GM19239 (cell line): ENCODE data around the gene ADARB2.
"Not testable (repeated sequence)": the region's sequence is repeated elsewhere in the genome, so short reads cannot be mapped to it uniquely, and the experiment has no call there.

Experiments used
- DNase-seq: peaks from one replicate; pipeline ENCODE4 v3.0.0; 2011; ENCODE audit warnings: low spot score; ENCODE audit not compliant: insufficient read length
- FAIRE-seq: peaks from 2 replicates; lab custom pipeline; 2011; peaks lifted over from hg19 to GRCh38; lab: Jason Lieb, UNC

ADARB2 gene

GRCh38 chr10:1461016-1461415 is 276.3 kb downstream of the ADARB2 start:
- DNase-seq: no peak
- peak; percentile 35 for FAIRE-seq

GRCh38 chr10:1459664-1460063 is 277.7 kb downstream of the ADARB2 start:
- DNase-seq, FAIRE-seq: not testable (repeated sequence)

- DNase-seq (no peak), FAIRE-seq (no peak)
These were observed 282.4 kb downstream of the ADARB2 start for GRCh38 chr10:1454951-1455350.

DNA sequence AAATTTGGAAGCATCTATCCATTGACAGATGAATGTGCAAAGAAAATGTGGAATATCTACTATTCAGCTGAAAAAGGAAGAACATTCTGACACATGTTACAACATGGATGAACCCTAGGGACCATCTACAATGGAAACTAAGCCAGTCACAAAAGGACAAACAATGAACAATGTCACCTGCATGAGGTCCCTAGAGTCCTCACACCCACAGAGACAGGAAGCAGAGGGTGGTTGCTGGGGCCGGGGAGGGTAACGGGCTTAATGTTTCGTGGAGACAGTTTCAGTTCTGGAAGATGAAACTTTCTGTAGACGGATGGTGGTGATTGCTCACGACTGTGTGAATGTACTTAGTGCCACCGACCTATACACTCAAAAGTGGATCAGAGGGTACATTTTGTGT is 282.9 kb downstream of the ADARB2 start:
- FAIRE-seq (peak; percentile 97), DNase-seq (peak; percentile 76)

DNA sequence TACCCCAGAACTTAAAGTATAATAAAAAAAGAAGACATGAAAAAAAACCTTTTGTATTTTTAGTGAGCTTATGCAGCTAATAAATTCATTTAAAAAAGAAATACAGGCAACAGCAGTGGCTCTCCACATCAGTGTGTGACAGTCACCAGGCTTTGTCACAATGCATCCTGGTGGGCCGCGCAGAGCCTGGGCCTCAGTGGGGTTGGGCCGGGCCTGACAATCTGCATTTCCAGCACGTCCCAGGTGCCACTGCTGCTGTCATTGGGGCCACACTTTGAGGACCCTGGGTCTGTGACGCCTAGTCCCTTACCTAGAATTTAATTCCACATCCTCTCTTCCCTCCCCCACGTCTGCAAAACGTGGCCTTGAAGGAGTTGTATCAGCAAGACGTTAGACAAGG is 284.5 kb downstream of the ADARB2 start:
- FAIRE-seq: no peak
- DNase-seq: no peak

DNA sequence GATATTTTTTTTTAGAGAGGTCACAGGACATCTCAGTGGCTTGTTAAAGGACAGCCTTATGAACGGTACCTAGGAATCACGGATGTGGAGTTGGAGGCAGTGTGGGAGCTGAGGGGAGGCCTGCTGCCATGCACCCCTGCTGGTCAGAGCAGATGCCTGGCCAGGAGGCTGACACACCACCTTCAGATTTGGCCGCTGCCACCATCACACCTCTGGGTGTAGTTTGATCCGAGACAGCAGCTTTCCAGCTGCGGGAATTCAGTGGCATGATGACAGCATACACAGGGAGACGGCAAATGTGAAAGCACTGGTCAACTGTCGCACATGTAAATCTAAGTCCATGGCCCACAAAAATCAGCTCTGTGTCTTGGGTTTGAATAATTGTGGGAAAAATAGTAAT is 285.4 kb downstream of the ADARB2 start:
- no peak for DNase-seq
- no peak for FAIRE-seq

DNA sequence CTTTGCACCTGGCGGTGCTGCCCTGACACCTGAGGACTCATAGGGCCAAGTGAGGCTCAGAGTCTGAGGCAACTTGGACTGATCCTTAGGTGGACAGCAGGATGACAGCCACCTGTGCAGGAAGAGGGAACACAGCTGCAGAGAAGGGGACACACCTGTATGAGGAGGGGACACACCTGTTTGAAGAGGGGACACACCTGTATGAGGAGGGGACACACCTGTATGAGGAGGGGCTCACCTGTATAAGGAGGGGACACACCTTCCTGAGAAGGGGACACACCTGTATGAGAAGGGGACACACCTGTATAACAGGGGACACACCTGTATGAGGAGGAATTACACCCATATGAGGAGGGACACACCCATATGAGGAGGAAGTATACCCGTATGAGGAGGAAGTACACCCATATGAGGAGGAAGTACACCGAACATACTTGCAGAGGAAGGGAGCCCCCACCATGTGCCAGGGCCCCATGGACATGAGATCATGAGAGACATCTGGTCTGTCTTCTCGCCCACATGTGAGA is 285.9 kb downstream of the ADARB2 start:
- DNase-seq (no peak), FAIRE-seq (no peak)

- no peak for FAIRE-seq
These were observed 287.6 kb downstream of the ADARB2 start for GRCh38 chr10:1449572-1450205.

DNA sequence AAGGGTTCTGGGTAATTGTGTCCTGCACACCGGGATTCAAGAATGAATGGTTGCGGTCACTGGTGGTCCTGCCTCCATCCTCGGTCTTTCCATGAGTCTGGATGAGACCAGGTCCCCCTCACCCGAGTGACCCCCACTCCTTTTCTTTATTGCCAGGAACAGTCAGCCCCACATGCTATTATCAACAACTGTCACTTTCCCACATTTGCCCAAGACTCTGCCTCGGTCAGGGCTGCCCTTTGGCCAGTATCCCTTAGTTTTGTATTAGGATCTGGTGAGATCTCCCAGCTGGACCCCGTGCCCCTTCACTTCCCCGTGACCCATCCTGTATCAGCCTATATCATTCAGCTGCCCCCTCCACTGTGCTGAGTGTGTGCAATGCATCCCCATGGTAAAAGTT is 288.3 kb downstream of the ADARB2 start:
- no peak for DNase-seq
- no peak for FAIRE-seq

More at GRCh38 chr10:1449572-1450205, 287.6 kb downstream of the ADARB2 start:
- no peak for DNase-seq

DNA sequence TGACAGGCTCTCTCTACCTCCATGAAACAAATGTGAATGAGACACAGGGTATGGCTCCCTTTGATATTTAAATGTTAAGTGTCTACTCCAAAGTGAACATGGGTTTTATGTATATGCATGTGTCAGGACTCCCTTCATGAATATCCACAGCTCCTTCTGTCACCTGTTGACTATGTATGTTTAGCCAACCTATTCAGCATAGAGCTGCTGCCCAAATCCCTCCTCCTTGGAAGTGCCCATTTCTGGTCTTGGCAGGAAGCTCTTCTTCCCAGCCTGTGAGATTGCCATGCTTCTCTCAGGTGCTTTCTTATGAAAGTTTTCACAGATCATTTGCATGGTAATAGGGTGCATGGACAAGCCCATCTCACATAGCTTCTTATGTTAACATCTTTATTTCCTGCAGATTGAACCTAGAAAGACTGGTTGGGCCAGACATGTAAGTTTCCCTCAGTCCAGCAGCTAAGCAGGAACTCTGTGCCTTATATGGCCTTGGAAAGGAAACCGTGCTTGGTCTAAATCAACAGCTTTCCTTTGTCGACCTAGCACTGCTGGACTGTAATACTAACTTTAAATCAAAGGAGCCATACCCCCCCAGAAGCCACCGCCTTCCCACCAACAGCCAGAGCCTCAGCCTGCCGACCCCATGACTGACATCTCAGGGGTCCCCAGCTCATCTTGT is 288.9 kb downstream of the ADARB2 start:
- DNase-seq (no peak), FAIRE-seq (no peak)

DNA sequence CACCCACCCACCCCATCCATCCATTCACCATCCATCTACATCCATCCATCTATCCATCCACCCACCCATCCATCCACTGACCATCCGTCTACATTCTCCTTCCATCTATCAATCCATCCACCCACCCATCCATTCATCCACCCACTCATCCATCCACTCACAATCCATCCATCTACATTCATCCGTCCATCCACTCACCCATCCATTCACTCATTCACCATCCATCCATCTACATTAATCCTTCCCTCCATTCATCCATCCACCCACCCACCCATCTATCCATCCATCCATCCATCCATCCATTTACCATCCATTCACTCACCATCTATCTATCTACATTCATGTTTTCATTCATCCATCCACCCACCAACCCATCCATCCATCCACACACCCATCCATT is 292.5 kb downstream of the ADARB2 start:
- FAIRE-seq (no peak), DNase-seq (no peak)

GRCh38 chr10:1440897-1441296 is 296.4 kb downstream of the ADARB2 start:
- FAIRE-seq (peak; percentile 90), DNase-seq (no peak)

GRCh38 chr10:1434912-1435692 is 302.2 kb downstream of the ADARB2 start:
- DNase-seq: no peak
- no peak for FAIRE-seq

DNA sequence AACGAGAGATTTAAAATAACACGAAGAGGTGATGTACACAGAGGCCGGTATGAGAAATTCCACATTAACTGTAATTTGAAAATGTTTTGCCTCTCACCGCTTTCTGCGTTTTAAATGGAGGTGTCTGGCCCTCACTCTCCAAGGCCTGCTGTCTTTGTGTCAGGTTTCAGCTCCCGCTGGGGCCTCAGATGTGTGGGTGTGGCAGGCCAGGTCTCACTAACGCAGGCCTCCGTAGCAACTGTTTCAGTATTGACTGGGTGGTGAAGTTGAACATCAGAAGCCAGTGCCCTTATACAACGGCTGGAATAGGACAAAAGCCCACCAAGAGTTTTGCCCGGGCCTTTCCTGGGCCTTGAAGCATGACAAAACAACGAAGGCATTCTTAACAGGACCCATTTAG is 303.1 kb downstream of the ADARB2 start:
- DNase-seq (no peak), FAIRE-seq (no peak)

GRCh38 chr10:1432161-1432560 is 305.2 kb downstream of the ADARB2 start:
- no peak for FAIRE-seq

GRCh38 chr10:1431229-1431628 is 306.1 kb downstream of the ADARB2 start:
- no peak for FAIRE-seq
- DNase-seq: no peak

More at GRCh38 chr10:1432161-1432560, 305.2 kb downstream of the ADARB2 start:
- no peak for DNase-seq

GRCh38 chr10:1427521-1428186 is 309.7 kb downstream of the ADARB2 start:
- DNase-seq, FAIRE-seq: not testable (repeated sequence)

- DNase-seq (no peak), FAIRE-seq (no peak)
These were observed 310.5 kb downstream of the ADARB2 start for GRCh38 chr10:1426786-1427185.

DNA sequence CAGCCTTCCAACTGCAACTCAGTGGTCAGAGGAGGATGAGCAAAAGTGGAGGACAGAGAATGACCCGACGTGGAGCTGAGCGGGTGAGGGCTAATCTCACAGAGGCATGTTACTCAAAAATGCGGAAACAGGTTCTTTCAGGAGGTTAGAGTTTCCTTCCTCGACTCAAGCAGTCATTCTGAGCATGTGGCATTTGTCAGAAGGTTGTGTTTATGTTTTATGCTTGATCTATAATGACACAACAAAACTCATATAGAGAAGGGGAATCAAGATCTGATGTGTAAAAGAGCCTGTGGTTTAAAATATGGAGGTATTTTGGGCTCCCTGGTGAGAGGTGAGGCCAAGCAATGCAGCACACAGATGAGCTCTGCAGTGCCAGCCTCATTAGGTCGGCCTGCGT is 311.4 kb downstream of the ADARB2 start:
- DNase-seq (no peak), FAIRE-seq (peak; percentile 97)

- no peak for DNase-seq
- FAIRE-seq: peak; percentile 44
These were observed 312.7 kb downstream of the ADARB2 start for GRCh38 chr10:1424648-1425047.
